HEK293 (cell line): ENCODE results near the gene GDPD5.

Experiments used
- CTCF ChIP-seq: fragments of 450-650 bp; formaldehyde crosslinking; IDR thresholded peaks from 2 replicates; pipeline ENCODE4 v1.5.1; 2016; ENCODE audit warnings: missing biosample characterization, missing genetic modification characterization
- PATZ1 ChIP-seq: fragments of 450-650 bp; formaldehyde crosslinking; IDR thresholded peaks from 2 replicates; pipeline ENCODE4 v1.5.1; 2016; ENCODE audit warnings: missing biosample characterization, missing genetic modification characterization
- ZNF112 ChIP-seq: fragments of 450-650 bp; formaldehyde crosslinking; IDR thresholded peaks from 2 replicates; pipeline ENCODE4 v1.5.0; 2017; ENCODE audit warnings: missing biosample characterization, missing genetic modification characterization
- ZNF266 ChIP-seq: fragments of 450-650 bp; formaldehyde crosslinking; IDR thresholded peaks from 2 replicates; pipeline ENCODE4 v1.5.1; 2016; ENCODE audit warnings: missing biosample characterization, missing genetic modification characterization, low read depth

GRCh38 chr11:75479597-75480145 is 46.1 kb downstream of the GDPD5 start:
- no peak for TF ChIP-seq ZNF112 (tag by site-specific recombination)
- no peak for TF ChIP-seq ZNF266 (tag by site-specific recombination)
- TF ChIP-seq PATZ1 (tag by site-specific recombination) = no peak
- no peak for TF ChIP-seq CTCF (tag by site-specific recombination)
